HEK293 (cell line): ENCODE measurements around the gene PIGS.

Experiments used
- BCL11B ChIP-seq: fragments of 450-650 bp; formaldehyde crosslinking; IDR thresholded peaks from 2 replicates; pipeline ENCODE4 v1.5.1; 2016; ENCODE audit warnings: low read depth, missing biosample characterization, missing genetic modification characterization
- MEIS1 ChIP-seq: sonication (generic); formaldehyde crosslinking; IDR thresholded peaks from 2 replicates; pipeline ENCODE4 v1.8.1; 2022; ENCODE audit warnings: missing genetic modification reagents, mild to moderate bottlenecking, borderline replicate concordance
- SCRT2 ChIP-seq: fragments of 450-650 bp; formaldehyde crosslinking; IDR thresholded peaks from 2 replicates; pipeline ENCODE4 v1.5.1; 2016; ENCODE audit warnings: missing biosample characterization, missing genetic modification characterization
- SP7 ChIP-seq: fragments of 450-650 bp; formaldehyde crosslinking; IDR thresholded peaks from 2 replicates; pipeline ENCODE4 v1.5.1; 2016; ENCODE audit warnings: missing biosample characterization, missing genetic modification characterization
- ZBTB17 ChIP-seq: fragments of 450-650 bp; formaldehyde crosslinking; IDR thresholded peaks from 2 replicates; pipeline ENCODE4 v1.5.1; 2016; ENCODE audit warnings: missing biosample characterization, missing genetic modification characterization
- ZBTB8A ChIP-seq: fragments of 450-650 bp; formaldehyde crosslinking; IDR thresholded peaks from 2 replicates; pipeline ENCODE4 v1.5.1; 2016; ENCODE audit warnings: missing biosample characterization, missing genetic modification characterization
- ZEB2 ChIP-seq: fragments of 450-650 bp; formaldehyde crosslinking; IDR thresholded peaks from 2 replicates; pipeline ENCODE4 v1.5.1; 2016; ENCODE audit warnings: missing biosample characterization, missing genetic modification characterization
- ZNF121 ChIP-seq: fragments of 450-650 bp; formaldehyde crosslinking; IDR thresholded peaks from 2 replicates; pipeline ENCODE4 v1.5.1; 2016; ENCODE audit warnings: missing biosample characterization, missing genetic modification characterization
- ZNF132 ChIP-seq: fragments of 450-650 bp; formaldehyde crosslinking; IDR thresholded peaks from 2 replicates; pipeline ENCODE4 v1.5.1; 2017; ENCODE audit warnings: missing biosample characterization, missing genetic modification characterization, borderline replicate concordance
- ZNF138 ChIP-seq: fragments of 450-650 bp; formaldehyde crosslinking; IDR thresholded peaks from 2 replicates; pipeline ENCODE4 v1.5.1; 2016; ENCODE audit warnings: missing biosample characterization, missing genetic modification characterization, borderline replicate concordance
- ZNF146 ChIP-seq: fragments of 450-650 bp; formaldehyde crosslinking; IDR thresholded peaks from 2 replicates; pipeline ENCODE4 v1.5.1; 2016; ENCODE audit warnings: missing biosample characterization, missing genetic modification characterization
- ZNF184 ChIP-seq: fragments of 450-650 bp; IDR thresholded peaks from 2 replicates; pipeline ENCODE4 v1.5.1; 2018; ENCODE audit warnings: missing biosample characterization, mild to moderate bottlenecking, missing genetic modification characterization
- ZNF24 ChIP-seq: fragments of 450-650 bp; formaldehyde crosslinking; IDR thresholded peaks from 2 replicates; pipeline ENCODE4 v1.5.1; 2016; ENCODE audit warnings: missing biosample characterization, missing genetic modification characterization
- ZNF324 ChIP-seq: fragments of 450-650 bp; formaldehyde crosslinking; IDR thresholded peaks from 2 replicates; pipeline ENCODE4 v1.5.1; 2016; ENCODE audit warnings: missing biosample characterization, missing genetic modification characterization
- ZNF366 ChIP-seq: fragments of 450-650 bp; formaldehyde crosslinking; conservative IDR thresholded peaks from 2 replicates; pipeline ENCODE4 v1.5.1; 2016; ENCODE audit warnings: missing biosample characterization, missing genetic modification characterization
- ZNF514 ChIP-seq: fragments of 450-650 bp; formaldehyde crosslinking; IDR thresholded peaks from 2 replicates; pipeline ENCODE4 v1.5.1; 2016; ENCODE audit warnings: missing biosample characterization, missing genetic modification characterization
- ZNF529 ChIP-seq: fragments of 450-650 bp; formaldehyde crosslinking; IDR thresholded peaks from 2 replicates; pipeline ENCODE4 v1.5.1; 2017; ENCODE audit warnings: missing genetic modification characterization, missing biosample characterization; ENCODE audit not compliant: insufficient replicate concordance
- ZNF623 ChIP-seq: fragments of 450-650 bp; formaldehyde crosslinking; IDR thresholded peaks from 2 replicates; pipeline ENCODE4 v1.5.1; 2016; ENCODE audit warnings: missing biosample characterization, missing genetic modification characterization
- ZNF664 ChIP-seq: fragments of 450-650 bp; formaldehyde crosslinking; IDR thresholded peaks from 2 replicates; pipeline ENCODE4 v1.5.1; 2016; ENCODE audit warnings: missing biosample characterization, missing genetic modification characterization
- ZNF792 ChIP-seq: fragments of 450-650 bp; formaldehyde crosslinking; IDR thresholded peaks from 2 replicates; pipeline ENCODE4 v1.5.1; 2016; ENCODE audit warnings: missing biosample characterization, missing genetic modification characterization
- ZSCAN23 ChIP-seq: fragments of 450-650 bp; formaldehyde crosslinking; IDR thresholded peaks from 2 replicates; pipeline ENCODE4 v1.5.1; 2016; ENCODE audit warnings: missing biosample characterization, missing genetic modification characterization
- TF ChIP-seq, protein P1 (sequence below): sonication (generic); formaldehyde crosslinking; IDR thresholded peaks from 2 replicates; pipeline ENCODE4 v1.8.1; 2022; ENCODE audit warnings: mild to moderate bottlenecking, moderate library complexity, missing genetic modification reagents
- TF ChIP-seq, protein P2 (sequence below): fragments of 450-650 bp; formaldehyde crosslinking; IDR thresholded peaks from 2 replicates; pipeline ENCODE4 v1.5.1; 2016; ENCODE audit warnings: missing biosample characterization, missing genetic modification characterization
- TF ChIP-seq, protein P3 (sequence below): fragments of 450-650 bp; formaldehyde crosslinking; IDR thresholded peaks from 2 replicates; pipeline ENCODE4 v1.5.1; 2016; ENCODE audit warnings: missing biosample characterization, missing genetic modification characterization, borderline replicate concordance
- TF ChIP-seq, protein P4 (sequence below): fragments of 450-650 bp; formaldehyde crosslinking; IDR thresholded peaks from 2 replicates; pipeline ENCODE4 v1.5.1; 2016; ENCODE audit warnings: missing biosample characterization, missing genetic modification characterization
- TF ChIP-seq, protein P5 (sequence below): fragments of 450-650 bp; formaldehyde crosslinking; IDR thresholded peaks from 2 replicates; pipeline ENCODE4 v1.5.1; 2017; ENCODE audit warnings: missing biosample characterization, missing genetic modification characterization

PIGS gene

DNA sequence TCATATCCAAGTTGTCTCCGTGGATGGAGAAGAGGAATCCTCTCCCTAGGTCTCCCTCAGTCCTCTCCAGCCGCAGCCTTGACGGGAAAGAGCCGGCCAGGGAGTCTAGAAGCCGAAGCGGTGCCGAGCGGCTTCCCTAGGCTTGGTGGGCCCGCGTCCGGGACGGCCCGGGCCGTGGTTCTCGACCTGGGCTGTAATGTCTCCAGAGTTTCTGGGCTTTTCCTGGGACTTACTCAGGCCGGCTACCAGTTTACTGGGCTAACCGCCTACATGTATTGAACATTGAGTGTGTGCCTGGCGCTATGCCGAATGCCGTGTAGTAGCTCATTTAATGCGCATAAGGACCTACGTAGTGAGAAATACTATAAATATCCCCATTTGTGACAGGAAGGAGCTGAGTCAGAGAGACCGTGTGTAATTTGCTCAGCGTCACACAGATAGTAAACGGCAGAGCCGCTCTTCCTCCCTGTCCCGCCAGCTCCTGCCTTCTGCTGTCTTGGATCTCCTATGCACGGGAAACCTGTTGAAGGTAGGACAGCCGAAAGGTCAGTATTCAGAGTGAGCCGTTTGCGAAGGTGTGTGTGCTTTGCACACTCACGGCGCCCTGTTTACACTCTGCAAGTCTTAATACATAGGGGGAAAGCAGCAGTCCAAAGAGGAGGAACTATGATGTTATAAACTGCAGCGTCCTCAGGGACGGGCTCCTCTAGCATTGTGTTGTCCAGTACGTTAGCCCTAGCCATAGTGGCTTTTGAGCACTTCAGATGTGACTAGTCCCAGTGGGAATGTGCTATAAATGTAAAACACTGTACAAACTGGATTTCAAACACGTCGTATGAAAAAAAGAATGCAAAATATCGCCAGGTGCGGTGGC, 28.2 kb upstream of the PIGS start (continued):
- TF ChIP-seq ZNF138 (tag by site-specific recombination) (no peak), ZNF514 (tag by site-specific recombination) (no peak), ZNF623 (tag by site-specific recombination) (no peak), ZNF24 (tag by site-specific recombination) (peak; percentile 81; the same call in 1 of the 2 replicates), ZEB2 (peak; percentile 78; the same call in 1 of the 2 replicates), ZNF529 (tag by site-specific recombination) (no peak), SP7 (peak; percentile 74), BCL11B (tag by site-specific recombination) (0 out of 2 replicates have a peak, but pooled peaks have one; percentile 27), ZNF121 (peak; percentile 90), ZNF184 (0 out of 2 replicates have a peak, but pooled peaks have one; percentile 74), ZNF366 (peak; percentile 53; the same call in 1 of the 2 replicates), ZNF324 (tag by site-specific recombination) (0 out of 2 replicates have a peak, but pooled peaks have one; percentile 20), ZNF792 (no peak), ZNF132 (tag by site-specific recombination) (no peak), ZNF146 (tag by site-specific recombination) (peak; percentile 23; the same call in 1 of the 2 replicates), SCRT2 (peak; percentile 99), ZNF664 (tag by site-specific recombination) (peak; percentile 100), ZSCAN23 (tag by site-specific recombination) (0 out of 2 replicates have a peak, but pooled peaks have one; percentile 13), MEIS1 (CRISPR knock-in tag) (0 out of 2 replicates have a peak, but pooled peaks have one; percentile 27), ZBTB8A (tag by site-specific recombination) (peak; percentile 41; the same call in 1 of the 2 replicates), ZBTB17 (tag by site-specific recombination) (0 out of 2 replicates have a peak, but pooled peaks have one; percentile 8)
- TF ChIP-seq, protein P1, sequence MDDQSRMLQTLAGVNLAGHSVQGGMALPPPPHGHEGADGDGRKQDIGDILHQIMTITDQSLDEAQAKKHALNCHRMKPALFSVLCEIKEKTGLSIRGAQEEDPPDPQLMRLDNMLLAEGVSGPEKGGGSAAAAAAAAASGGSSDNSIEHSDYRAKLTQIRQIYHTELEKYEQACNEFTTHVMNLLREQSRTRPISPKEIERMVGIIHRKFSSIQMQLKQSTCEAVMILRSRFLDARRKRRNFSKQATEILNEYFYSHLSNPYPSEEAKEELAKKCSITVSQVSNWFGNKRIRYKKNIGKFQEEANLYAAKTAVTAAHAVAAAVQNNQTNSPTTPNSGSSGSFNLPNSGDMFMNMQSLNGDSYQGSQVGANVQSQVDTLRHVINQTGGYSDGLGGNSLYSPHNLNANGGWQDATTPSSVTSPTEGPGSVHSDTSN (CRISPR knock-in tag) = no peak
- TF ChIP-seq, protein P2, sequence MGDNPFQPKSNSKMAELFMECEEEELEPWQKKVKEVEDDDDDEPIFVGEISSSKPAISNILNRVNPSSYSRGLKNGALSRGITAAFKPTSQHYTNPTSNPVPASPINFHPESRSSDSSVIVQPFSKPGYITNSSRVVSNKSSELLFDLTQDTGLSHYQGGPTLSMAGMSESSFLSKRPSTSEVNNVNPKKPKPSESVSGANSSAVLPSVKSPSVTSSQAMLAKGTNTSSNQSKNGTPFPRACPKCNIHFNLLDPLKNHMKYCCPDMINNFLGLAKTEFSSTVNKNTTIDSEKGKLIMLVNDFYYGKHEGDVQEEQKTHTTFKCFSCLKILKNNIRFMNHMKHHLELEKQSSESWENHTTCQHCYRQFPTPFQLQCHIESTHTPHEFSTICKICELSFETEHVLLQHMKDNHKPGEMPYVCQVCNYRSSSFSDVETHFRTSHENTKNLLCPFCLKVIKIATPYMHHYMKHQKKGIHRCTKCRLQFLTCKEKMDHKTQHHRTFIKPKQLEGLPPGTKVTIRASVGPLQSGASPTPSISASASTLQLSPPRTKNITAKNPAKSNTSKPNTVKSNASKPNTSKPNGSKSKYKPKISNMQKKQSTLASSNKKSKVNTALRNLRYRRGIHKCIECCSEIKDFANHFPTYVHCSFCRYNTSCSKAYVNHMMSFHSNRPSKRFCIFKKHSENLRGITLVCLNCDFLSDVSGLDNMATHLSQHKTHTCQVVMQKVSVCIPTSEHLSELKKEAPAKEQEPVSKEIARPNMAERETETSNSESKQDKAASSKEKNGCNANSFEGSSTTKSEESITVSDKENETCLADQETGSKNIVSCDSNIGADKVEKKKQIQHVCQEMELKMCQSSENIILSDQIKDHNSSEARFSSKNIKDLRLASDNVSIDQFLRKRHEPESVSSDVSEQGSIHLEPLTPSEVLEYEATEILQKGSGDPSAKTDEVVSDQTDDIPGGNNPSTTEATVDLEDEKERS = peak; percentile 59; the same call in 1 of the 2 replicates
- TF ChIP-seq, protein P3, sequence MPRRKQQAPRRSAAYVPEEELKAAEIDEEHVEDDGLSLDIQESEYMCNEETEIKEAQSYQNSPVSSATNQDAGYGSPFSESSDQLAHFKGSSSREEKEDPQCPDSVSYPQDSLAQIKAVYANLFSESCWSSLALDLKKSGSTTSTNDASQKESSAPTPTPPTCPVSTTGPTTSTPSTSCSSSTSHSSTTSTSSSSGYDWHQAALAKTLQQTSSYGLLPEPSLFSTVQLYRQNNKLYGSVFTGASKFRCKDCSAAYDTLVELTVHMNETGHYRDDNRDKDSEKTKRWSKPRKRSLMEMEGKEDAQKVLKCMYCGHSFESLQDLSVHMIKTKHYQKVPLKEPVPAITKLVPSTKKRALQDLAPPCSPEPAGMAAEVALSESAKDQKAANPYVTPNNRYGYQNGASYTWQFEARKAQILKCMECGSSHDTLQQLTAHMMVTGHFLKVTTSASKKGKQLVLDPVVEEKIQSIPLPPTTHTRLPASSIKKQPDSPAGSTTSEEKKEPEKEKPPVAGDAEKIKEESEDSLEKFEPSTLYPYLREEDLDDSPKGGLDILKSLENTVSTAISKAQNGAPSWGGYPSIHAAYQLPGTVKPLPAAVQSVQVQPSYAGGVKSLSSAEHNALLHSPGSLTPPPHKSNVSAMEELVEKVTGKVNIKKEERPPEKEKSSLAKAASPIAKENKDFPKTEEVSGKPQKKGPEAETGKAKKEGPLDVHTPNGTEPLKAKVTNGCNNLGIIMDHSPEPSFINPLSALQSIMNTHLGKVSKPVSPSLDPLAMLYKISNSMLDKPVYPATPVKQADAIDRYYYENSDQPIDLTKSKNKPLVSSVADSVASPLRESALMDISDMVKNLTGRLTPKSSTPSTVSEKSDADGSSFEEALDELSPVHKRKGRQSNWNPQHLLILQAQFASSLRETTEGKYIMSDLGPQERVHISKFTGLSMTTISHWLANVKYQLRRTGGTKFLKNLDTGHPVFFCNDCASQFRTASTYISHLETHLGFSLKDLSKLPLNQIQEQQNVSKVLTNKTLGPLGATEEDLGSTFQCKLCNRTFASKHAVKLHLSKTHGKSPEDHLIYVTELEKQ (tag by site-specific recombination) = peak; percentile 44; the same call in 1 of the 2 replicates
- TF ChIP-seq, protein P4, sequence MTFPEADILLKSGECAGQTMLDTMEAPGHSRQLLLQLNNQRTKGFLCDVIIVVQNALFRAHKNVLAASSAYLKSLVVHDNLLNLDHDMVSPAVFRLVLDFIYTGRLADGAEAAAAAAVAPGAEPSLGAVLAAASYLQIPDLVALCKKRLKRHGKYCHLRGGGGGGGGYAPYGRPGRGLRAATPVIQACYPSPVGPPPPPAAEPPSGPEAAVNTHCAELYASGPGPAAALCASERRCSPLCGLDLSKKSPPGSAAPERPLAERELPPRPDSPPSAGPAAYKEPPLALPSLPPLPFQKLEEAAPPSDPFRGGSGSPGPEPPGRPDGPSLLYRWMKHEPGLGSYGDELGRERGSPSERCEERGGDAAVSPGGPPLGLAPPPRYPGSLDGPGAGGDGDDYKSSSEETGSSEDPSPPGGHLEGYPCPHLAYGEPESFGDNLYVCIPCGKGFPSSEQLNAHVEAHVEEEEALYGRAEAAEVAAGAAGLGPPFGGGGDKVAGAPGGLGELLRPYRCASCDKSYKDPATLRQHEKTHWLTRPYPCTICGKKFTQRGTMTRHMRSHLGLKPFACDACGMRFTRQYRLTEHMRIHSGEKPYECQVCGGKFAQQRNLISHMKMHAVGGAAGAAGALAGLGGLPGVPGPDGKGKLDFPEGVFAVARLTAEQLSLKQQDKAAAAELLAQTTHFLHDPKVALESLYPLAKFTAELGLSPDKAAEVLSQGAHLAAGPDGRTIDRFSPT (tag by site-specific recombination) = no peak
- TF ChIP-seq, protein P5, sequence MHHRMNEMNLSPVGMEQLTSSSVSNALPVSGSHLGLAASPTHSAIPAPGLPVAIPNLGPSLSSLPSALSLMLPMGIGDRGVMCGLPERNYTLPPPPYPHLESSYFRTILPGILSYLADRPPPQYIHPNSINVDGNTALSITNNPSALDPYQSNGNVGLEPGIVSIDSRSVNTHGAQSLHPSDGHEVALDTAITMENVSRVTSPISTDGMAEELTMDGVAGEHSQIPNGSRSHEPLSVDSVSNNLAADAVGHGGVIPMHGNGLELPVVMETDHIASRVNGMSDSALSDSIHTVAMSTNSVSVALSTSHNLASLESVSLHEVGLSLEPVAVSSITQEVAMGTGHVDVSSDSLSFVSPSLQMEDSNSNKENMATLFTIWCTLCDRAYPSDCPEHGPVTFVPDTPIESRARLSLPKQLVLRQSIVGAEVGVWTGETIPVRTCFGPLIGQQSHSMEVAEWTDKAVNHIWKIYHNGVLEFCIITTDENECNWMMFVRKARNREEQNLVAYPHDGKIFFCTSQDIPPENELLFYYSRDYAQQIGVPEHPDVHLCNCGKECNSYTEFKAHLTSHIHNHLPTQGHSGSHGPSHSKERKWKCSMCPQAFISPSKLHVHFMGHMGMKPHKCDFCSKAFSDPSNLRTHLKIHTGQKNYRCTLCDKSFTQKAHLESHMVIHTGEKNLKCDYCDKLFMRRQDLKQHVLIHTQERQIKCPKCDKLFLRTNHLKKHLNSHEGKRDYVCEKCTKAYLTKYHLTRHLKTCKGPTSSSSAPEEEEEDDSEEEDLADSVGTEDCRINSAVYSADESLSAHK (tag by site-specific recombination) = 0 out of 2 replicates have a peak, but pooled peaks have one; percentile 0
